Activated CD8-positive, alpha-beta memory T cell treated with anti-CD3 and anti-CD28 coated beads for 1 hour (primary cell): ENCODE results near the gene SMURF1.

Experiments used
- DNase-seq, 2 donors: peaks; one replicate each; pipeline ENCODE4 v3.0.0-alpha.2; 2020; ENCODE audit warnings: low read depth in 1 of 2; ENCODE audit errors: extremely low read depth in 1 of 2

SMURF1 gene

GRCh38 chr7:99030951-99031350 lies 113.0 kb downstream of the SMURF1 start:
- no peak for DNase-seq

- no peak for DNase-seq
These were observed 113.5 kb downstream of the SMURF1 start for GRCh38 chr7:99030457-99030856.

- no peak for DNase-seq
These were observed 114.2 kb downstream of the SMURF1 start for GRCh38 chr7:99029466-99030435.

- DNase-seq: no peak
These were observed 115.5 kb downstream of the SMURF1 start for GRCh38 chr7:99028261-99028973.

- no peak for DNase-seq
These were observed 116.1 kb downstream of the SMURF1 start for GRCh38 chr7:99027841-99028240.

GRCh38 chr7:99027241-99027640 lies 116.7 kb downstream of the SMURF1 start:
- DNase-seq: no peak

- DNase-seq: no peak
These were observed 119.8 kb downstream of the SMURF1 start for GRCh38 chr7:99024066-99024465.

- DNase-seq: no peak
These were observed 121.9 kb downstream of the SMURF1 start for GRCh38 chr7:99021941-99022560.

GRCh38 chr7:99020413-99020715 lies 123.5 kb downstream of the SMURF1 start:
- DNase-seq: no peak

- DNase-seq: no peak
These were observed 124.1 kb downstream of the SMURF1 start for GRCh38 chr7:99019523-99020412.

- DNase-seq: no peak
These were observed 127.7 kb downstream of the SMURF1 start for GRCh38 chr7:99016196-99016595.

- no peak for DNase-seq
These were observed 129.6 kb downstream of the SMURF1 start for GRCh38 chr7:99014113-99014985.

GRCh38 chr7:99013266-99014112 lies 130.4 kb downstream of the SMURF1 start:
- DNase-seq: no peak

- DNase-seq: no peak
These were observed 131.2 kb downstream of the SMURF1 start for GRCh38 chr7:99012722-99013121.

- no peak for DNase-seq
These were observed 132.1 kb downstream of the SMURF1 start for GRCh38 chr7:99011706-99012404.

GRCh38 chr7:99011341-99011705 lies 132.6 kb downstream of the SMURF1 start:
- no peak for DNase-seq

- no peak for DNase-seq
These were observed 133.6 kb downstream of the SMURF1 start for GRCh38 chr7:99010281-99010680.

GRCh38 chr7:99008921-99009530 lies 134.9 kb downstream of the SMURF1 start:
- DNase-seq: no peak
